K562 (cell line): ENCODE data around the gene ATAD2B. TPM values are rescaled to one million over a fixed set of nuclear protein-coding genes. Genes with fewer than 3 reads are reported as not detected.

Experiments
- ATAC-seq: fragments of 200-7000 bp; cut with Tn5 transposase; 3 replicates; pipeline ENCODE4 v1.9.1; 2020; ENCODE audit warnings: moderate library complexity
- BruUV-seq: library from RNA; stranded (reverse); fragments of 400-500 nt; replicated peaks from 2 replicates; lab custom pipeline; 2021; lab: Mats Ljungman, UMichigan
- CTCF ChIA-PET: fragments of 300-600 bp; formaldehyde crosslinking; extraction: SDS; loops from one replicate; lab custom pipeline; 2021; ENCODE audit warnings: low intra/inter-chr PET ratio; lab: Yijun Ruan, JAX
- POLR2A ChIA-PET: fragments of 300-600, 350-650 bp; sonication (Branson Sonifier 250); formaldehyde crosslinking; extraction: SDS; loops from one replicate; lab custom pipeline; 2021; ENCODE audit warnings: antibody characterized with exemption, inconsistent platforms; lab: Yijun Ruan, JAX
- DNase-seq, 4 experiments: peaks; one replicate each; pipeline versions ENCODE4 v3.0.0 to v3.0.0-alpha.2; 2011 to 2018; ENCODE audit warnings: low spot score in 3 of 4, mixed read lengths in 3 of 4; ENCODE audit errors: extremely low read depth in 1 of 4
- FAIRE-seq: peaks from 2 replicates; lab custom pipeline; 2011; peaks lifted over from hg19 to GRCh38; lab: Jason Lieb, UNC
- H2AFZ ChIP-seq: 2 replicates; pipeline ENCODE4 v1.6.0; 2011; ENCODE audit warnings: low read depth, low read length, control low read depth, inconsistent platforms
- H3K27ac ChIP-seq: fragments of 200-600 bp; 3 replicates; pipeline ENCODE4 v1.8.0; 2011; ENCODE audit warnings: low read depth, mild to moderate bottlenecking, control low read depth, inconsistent platforms, low read length, moderate library complexity, mixed read lengths; ENCODE audit errors: extremely low read depth
- H3K27me3 ChIP-seq, 2 experiments: fragments of 300-600 bp in 1 of 2; 2 replicates in 1 of 2; 3 replicates in 1 of 2; pipeline versions ENCODE4 v1.6.0 to v1.8.0; 2011; ENCODE audit warnings: inconsistent platforms in 2 of 2, low read length in 2 of 2, mild to moderate bottlenecking in 1 of 2, mixed read lengths in 1 of 2, moderate library complexity in 1 of 2; ENCODE audit not compliant: control insufficient read depth in 2 of 2, insufficient read depth in 2 of 2
- H3K36me3 ChIP-seq: fragments of 300-600 bp; 3 replicates; pipeline ENCODE4 v1.8.0; 2011; ENCODE audit warnings: mild to moderate bottlenecking, low read length, inconsistent platforms; ENCODE audit not compliant: control insufficient read depth, insufficient read depth
- H3K4me1 ChIP-seq, 2 experiments: fragments of 200-600 bp in 1 of 2; replicated peaks in 1 of 2; 2 replicates in 1 of 2; 3 replicates in 1 of 2; pipeline versions ENCODE4 v1.5.1 to v1.8.0; 2011; ENCODE audit warnings: inconsistent platforms in 2 of 2, low read length in 2 of 2, mild to moderate bottlenecking in 1 of 2, mixed read lengths in 1 of 2, moderate library complexity in 1 of 2; ENCODE audit not compliant: control insufficient read depth in 2 of 2, insufficient read depth in 2 of 2
- H3K4me2 ChIP-seq: 2 replicates; pipeline ENCODE4 v1.6.1; 2011; ENCODE audit warnings: low read length, control low read depth, inconsistent platforms, mixed read lengths; ENCODE audit not compliant: insufficient read depth
- H3K4me3 ChIP-seq: fragments of 200-600 bp; sonication (generic), shearing (Covaris generic); 2 replicates; pipeline ENCODE4 v1.5.1; 2016; ENCODE audit warnings: control low read depth, inconsistent platforms
- H3K79me2 ChIP-seq: fragments of 200-600 bp; 3 replicates; pipeline ENCODE4 v1.8.0; 2011; ENCODE audit warnings: low read length, inconsistent platforms; ENCODE audit not compliant: control insufficient read depth, insufficient read depth
- H3K9ac ChIP-seq, 2 experiments: 2 replicates each; pipeline versions ENCODE4 v1.6.0 to v1.6.1; 2011; ENCODE audit warnings: low read depth in 2 of 2, low read length in 2 of 2, control low read depth in 1 of 2, inconsistent platforms in 1 of 2, mild to moderate bottlenecking in 1 of 2, mixed read lengths in 1 of 2; ENCODE audit not compliant: insufficient read depth in 1 of 2
- H3K9me1 ChIP-seq: one replicate; pipeline ENCODE4 v1.6.0; 2011; ENCODE audit warnings: inconsistent platforms, mild to moderate bottlenecking, low read length, moderate library complexity; ENCODE audit not compliant: control insufficient read depth, insufficient read depth
- H3K9me3 ChIP-seq: replicated peaks from 2 replicates; pipeline ENCODE4 v1.5.1; 2011; ENCODE audit warnings: low read depth, low read length, inconsistent platforms; ENCODE audit not compliant: control insufficient read depth, insufficient read depth
- H4K20me1 ChIP-seq: replicated peaks from 2 replicates; pipeline ENCODE4 v1.6.1; 2011; ENCODE audit warnings: low read length, inconsistent platforms, mixed read lengths; ENCODE audit not compliant: control insufficient read depth, insufficient read depth
- CSDE1 ChIP-seq, 2 experiments: fragments of 450-650 bp; IDR thresholded peaks; 2 replicates each; pipeline ENCODE4 v1.6.1; 2016; ENCODE audit warnings: mild to moderate bottlenecking in 1 of 2
- DACH1 ChIP-seq: fragments of 450-650 bp; IDR thresholded peaks from 2 replicates; pipeline ENCODE4 v1.6.1; 2018; ENCODE audit not compliant: partially characterized antibody
- ELF1 ChIP-seq: fragments of 200-800 bp; sonication (Bioruptor generic); IDR thresholded peaks from 2 replicates; pipeline ENCODE4 v1.6.1; 2016; ENCODE audit warnings: missing genetic modification characterization, missing compliant biosample characterization
- EWSR1 ChIP-seq: fragments of 450-650 bp; IDR thresholded peaks from 2 replicates; pipeline ENCODE4 v1.6.1; 2018; ENCODE audit warnings: borderline replicate concordance, mild to moderate bottlenecking, low read depth, moderate library complexity; ENCODE audit not compliant: partially characterized antibody
- HMG20B ChIP-seq: fragments of 250-450 bp; sonication (Bioruptor Pico); IDR thresholded peaks from 2 replicates; pipeline ENCODE4 v1.5.0; 2021; ENCODE audit warnings: mild to moderate bottlenecking
- KDM1A ChIP-seq, 2 experiments: fragments of 450-650 bp; IDR thresholded peaks; 2 replicates each; pipeline ENCODE4 v1.6.1; 2016; ENCODE audit warnings: mild to moderate bottlenecking in 2 of 2
- KLF1 ChIP-seq: fragments of 450-650 bp; IDR thresholded peaks from 2 replicates; pipeline ENCODE4 v1.6.1; 2016; ENCODE audit warnings: missing genetic modification characterization, missing compliant biosample characterization
- NFIX ChIP-seq: fragments of 250-450 bp; sonication (Bioruptor Pico); IDR thresholded peaks from 2 replicates; pipeline ENCODE4 v1.4.0; 2020; ENCODE audit warnings: low read depth, mild to moderate bottlenecking, moderate library complexity
- NUFIP1 ChIP-seq: fragments of 450-650 bp; IDR thresholded peaks from 2 replicates; pipeline ENCODE4 v1.6.1; 2018; ENCODE audit not compliant: partially characterized antibody
- PTRF ChIP-seq: fragments of 450-650 bp; IDR thresholded peaks from 2 replicates; pipeline ENCODE4 v1.6.1; 2016; ENCODE audit warnings: mild to moderate bottlenecking, missing genetic modification characterization, missing compliant biosample characterization
- SAFB2 ChIP-seq: fragments of 200-400 bp; formaldehyde crosslinking; IDR thresholded peaks from 2 replicates; pipeline ENCODE4 v1.6.1; 2018; ENCODE audit warnings: borderline replicate concordance, low read length, low read depth, moderate library complexity; ENCODE audit not compliant: severe bottlenecking
- SIRT6 ChIP-seq: IDR thresholded peaks from one replicate; pipeline ENCODE4 v1.6.1; 2012; ENCODE audit warnings: low read depth, mild to moderate bottlenecking, control low read depth, inconsistent platforms, low read length, moderate library complexity
- ZC3H11A ChIP-seq: IDR thresholded peaks from 2 replicates; pipeline ENCODE4 v1.6.1; 2012; ENCODE audit warnings: low read depth, low read length, improper control_type of control experiment
- ZNF143 ChIP-seq: sonication (generic); formaldehyde crosslinking; IDR thresholded peaks from 2 replicates; pipeline ENCODE4 v1.9.0; 2022; ENCODE audit warnings: mild to moderate bottlenecking, missing genetic modification reagents
- ZNF212 ChIP-seq: fragments of 450-650 bp; formaldehyde crosslinking; IDR thresholded peaks from 2 replicates; pipeline ENCODE4 v1.4.0; 2020; ENCODE audit warnings: mild to moderate bottlenecking
- ZNF408 ChIP-seq: fragments of 250-450 bp; sonication (Bioruptor Pico); IDR thresholded peaks from 2 replicates; pipeline ENCODE4 v1.4.0; 2020; ENCODE audit warnings: low read depth, mild to moderate bottlenecking, moderate library complexity
- ZNF41 ChIP-seq: fragments of 250-450 bp; sonication (Bioruptor Pico); conservative IDR thresholded peaks from 2 replicates; pipeline ENCODE4 v1.4.0; 2020; ENCODE audit warnings: mild to moderate bottlenecking
- ZNF695 ChIP-seq: fragments of 450-650 bp; formaldehyde crosslinking; IDR thresholded peaks from 2 replicates; pipeline ENCODE4 v1.4.0; 2020; ENCODE audit warnings: mild to moderate bottlenecking, moderate library complexity
- WGBS: fragments of 100-300 bp; shearing (Covaris generic); methylation state at CpG from one replicate; pipeline ENCODE4 v1.1.6; 2016; ENCODE audit warnings: low coverage, mixed read lengths; ENCODE audit not compliant: insufficient coverage; ENCODE audit errors: missing lambda C conversion rate; 5-methylcytosine and 5-hydroxymethylcytosine counted together
- in situ Hi-C: fragments of 300-500 bp; cut with MboI; formaldehyde crosslinking; loops from 4 replicates; pipeline ENCODE4 v1.15.0; 2018; ENCODE audit warnings: inconsistent platforms, mixed read lengths
- intact Hi-C: fragments of 100-400 bp; cut with micrococcal nuclease; formaldehyde crosslinking; loops from 2 replicates; pipeline ENCODE4 v1.14.2; 2022
- polyA plus RNA-seq, 8 experiments: library from polyadenylated mRNA; depleted of rRNA in 4 of 8; stranded (reverse) in 5 of 8; unstranded in 3 of 8; fragments of >200 nt; fragmentation: Nextera tagmentation in 2 of 8; fragmentation: Illumina TruSeq in 1 of 8; extraction: Ambion mirVana in 2 of 8; extraction: Trizol in 1 of 8; gene quantifications; 2 replicates each; pipeline versions ENCODE4 v1.2.1 to v1.2.3, GENCODE V29; 2011 to 2014; ENCODE audit warnings: inconsistent platforms in 1 of 8, missing spikeins in 1 of 8
- total RNA-seq, 7 experiments: library from RNA; depleted of rRNA in 6 of 7; stranded (reverse); fragments of >200 nt in 6 of 7; fragmentation: Illumina TruSeq in 2 of 7; extraction: Trizol in 2 of 7; gene quantifications; 2 replicates each; pipeline versions ENCODE4 v1.2.1 to v1.2.3, GENCODE V29; 2011 to 2021; ENCODE audit warnings: low replicate concordance in 1 of 7
- TF ChIP-seq, protein P1 (sequence below): sonication (generic); formaldehyde crosslinking; IDR thresholded peaks from 2 replicates; pipeline ENCODE4 v1.4.0; 2020; ENCODE audit warnings: mild to moderate bottlenecking, missing genetic modification reagents
- TF ChIP-seq, protein P2 (sequence below): sonication (generic); formaldehyde crosslinking; IDR thresholded peaks from 2 replicates; pipeline ENCODE4 v1.5.0; 2020; ENCODE audit warnings: missing genetic modification reagents

Gene ATAD2B
- total and polyA plus RNA-seq, 9 of the 15 experiments (the other 6 are each of a cell fraction or from before 2014, with no cell fraction given) = 3.2 to 21.6 (median 11.4) TPM

GRCh38 chr2:23720705-23721453, 206.0 kb downstream of the ATAD2B start:
- Histone ChIP-seq H3K9me3 (peaks cover 2% of the 10 kb centered on the region; the same call in 1 of the 2 replicates), H4K20me1 (no peaks in the 10 kb centered on the region), H3K4me2 (no peak overlapping the region), H3K4me1 (no peaks in the 10 kb centered on the region), H3K9ac (no peak overlapping the region), H3K27ac (no peak overlapping the region), H3K4me3 (no peak overlapping the region), H3K9me1 (no peaks in the 10 kb centered on the region), H2AFZ (no peak overlapping the region), H3K36me3 (no peaks in the 10 kb centered on the region), H3K79me2 (no peaks in the 10 kb centered on the region), H3K27me3 (no peaks in the 10 kb centered on the region)
- intact Hi-C loops (no loop called here), in situ Hi-C loops (no loop called here)
- CTCF ChIA-PET = no interaction called here
- 45% methylated on average over 4 of the region's 4 CpGs for WGBS
- no peak for FAIRE-seq
- no peak for DNase-seq
- POLR2A ChIA-PET = interaction anchor here (0.7 kb wide), 1 partner anchor 15 kb away, joined by 3 read pairs; no protein-coding TSS in a partner anchor
- no peak for ATAC-seq
- TF ChIP-seq ZNF143 (CRISPR knock-in tag) (no peak), ZNF212 (no peak), EWSR1 (no peak), ZNF695 (CRISPR knock-in tag) (no peak), ZNF41 (CRISPR knock-in tag) (no peak), ZNF408 (CRISPR knock-in tag) (no peak), ELF1 (tag) (no peak), DACH1 (no peak), KDM1A (IDR thresholded peaks at IDR 0.05) (no peak), CSDE1 (IDR thresholded peaks at IDR 0.05) (no peak), PTRF (no peak), NFIX (CRISPR knock-in tag) (no peak), NUFIP1 (no peak), SIRT6 (no peak), KLF1 (tag) (no peak), ZC3H11A (no peak), HMG20B (CRISPR knock-in tag) (no peak), SAFB2 (no peak)
- TF ChIP-seq, protein P1, sequence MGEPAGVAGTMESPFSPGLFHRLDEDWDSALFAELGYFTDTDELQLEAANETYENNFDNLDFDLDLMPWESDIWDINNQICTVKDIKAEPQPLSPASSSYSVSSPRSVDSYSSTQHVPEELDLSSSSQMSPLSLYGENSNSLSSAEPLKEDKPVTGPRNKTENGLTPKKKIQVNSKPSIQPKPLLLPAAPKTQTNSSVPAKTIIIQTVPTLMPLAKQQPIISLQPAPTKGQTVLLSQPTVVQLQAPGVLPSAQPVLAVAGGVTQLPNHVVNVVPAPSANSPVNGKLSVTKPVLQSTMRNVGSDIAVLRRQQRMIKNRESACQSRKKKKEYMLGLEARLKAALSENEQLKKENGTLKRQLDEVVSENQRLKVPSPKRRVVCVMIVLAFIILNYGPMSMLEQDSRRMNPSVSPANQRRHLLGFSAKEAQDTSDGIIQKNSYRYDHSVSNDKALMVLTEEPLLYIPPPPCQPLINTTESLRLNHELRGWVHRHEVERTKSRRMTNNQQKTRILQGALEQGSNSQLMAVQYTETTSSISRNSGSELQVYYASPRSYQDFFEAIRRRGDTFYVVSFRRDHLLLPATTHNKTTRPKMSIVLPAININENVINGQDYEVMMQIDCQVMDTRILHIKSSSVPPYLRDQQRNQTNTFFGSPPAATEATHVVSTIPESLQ (CRISPR knock-in tag) = no peak
- TF ChIP-seq, protein P2, sequence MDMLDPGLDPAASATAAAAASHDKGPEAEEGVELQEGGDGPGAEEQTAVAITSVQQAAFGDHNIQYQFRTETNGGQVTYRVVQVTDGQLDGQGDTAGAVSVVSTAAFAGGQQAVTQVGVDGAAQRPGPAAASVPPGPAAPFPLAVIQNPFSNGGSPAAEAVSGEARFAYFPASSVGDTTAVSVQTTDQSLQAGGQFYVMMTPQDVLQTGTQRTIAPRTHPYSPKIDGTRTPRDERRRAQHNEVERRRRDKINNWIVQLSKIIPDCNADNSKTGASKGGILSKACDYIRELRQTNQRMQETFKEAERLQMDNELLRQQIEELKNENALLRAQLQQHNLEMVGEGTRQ (CRISPR knock-in tag) = no peak
- TF ChIP-seq, all 486 proteins: peak for 0
- BruUV-seq = no TSS peak
